Measurements from ENCODE around the gene OGG1.

Gene OGG1

GRCh38 chr3:9729419-9729818 is 20.3 kb upstream of the OGG1 start:
- DNase-seq, result no peak

- DNase-seq, result no peak
Measured at GRCh38 chr3:9730657-9731205, 19.0 kb upstream of the OGG1 start.

- DNase-seq, result peak; percentile 88
Measured at GRCh38 chr3:9731206-9732079, 18.3 kb upstream of the OGG1 start, which contains the start of gene BRPF1. TSS of gene BRPF1 (plus strand) at chr3:9731735. CDS start at chr3:9734141, 2,406 bp downstream.

GRCh38 chr3:9732080-9732739 is 17.5 kb upstream of the OGG1 start:
- no peak for DNase-seq

- no peak for DNase-seq
Measured at GRCh38 chr3:9732740-9733115, 17.0 kb upstream of the OGG1 start.

GRCh38 chr3:9736831-9737230 is 12.9 kb upstream of the OGG1 start:
- no peak for DNase-seq

- DNase-seq, result no peak
Measured at GRCh38 chr3:9739181-9739580, 10.6 kb upstream of the OGG1 start.

GRCh38 chr3:9742560-9742959 is 7.2 kb upstream of the OGG1 start:
- no peak for DNase-seq

GRCh38 chr3:9743548-9743947 is 6.2 kb upstream of the OGG1 start:
- DNase-seq, result no peak

GRCh38 chr3:9744162-9744561 is 5.6 kb upstream of the OGG1 start:
- no peak for DNase-seq

- DNase-seq, result no peak
Measured at GRCh38 chr3:9745521-9745920, 4.2 kb upstream of the OGG1 start.

GRCh38 chr3:9746330-9746729 is 3.4 kb upstream of the OGG1 start:
- DNase-seq, result no peak

GRCh38 chr3:9747267-9747666 is 2.5 kb upstream of the OGG1 start:
- DNase-seq, result no peak

- no peak for DNase-seq
Measured at GRCh38 chr3:9748031-9748430, 1.7 kb upstream of the OGG1 start.

GRCh38 chr3:9749296-9749644 is 482 bp upstream of the OGG1 start:
- DNase-seq, result no peak

- peak; percentile 3 for DNase-seq
Measured at GRCh38 chr3:9750556-9751411, 1.0 kb downstream of the OGG1 start.

- DNase-seq, result no peak
Measured at GRCh38 chr3:9754678-9755077, 4.9 kb downstream of the OGG1 start.

GRCh38 chr3:9757427-9757826 is 7.7 kb downstream of the OGG1 start:
- DNase-seq, result no peak

GRCh38 chr3:9760779-9761505 is 11.2 kb downstream of the OGG1 start:
- no peak for DNase-seq

GRCh38 chr3:9761919-9762318 is 12.2 kb downstream of the OGG1 start:
- DNase-seq, result no peak

GRCh38 chr3:9762871-9763270 is 13.1 kb downstream of the OGG1 start:
- DNase-seq, result no peak

- no peak for DNase-seq
Measured at GRCh38 chr3:9765865-9766264, 16.1 kb downstream of the OGG1 start.

GRCh38 chr3:9767418-9767817 is 17.7 kb downstream of the OGG1 start:
- DNase-seq, result no peak
